PC-9 (cell line): ENCODE measurements around the gene JAK3. TPM values are rescaled to one million over a fixed set of nuclear protein-coding genes. Genes with fewer than 3 reads are reported as not detected.

ENCODE experiments used
- BruUV-seq: library from RNA; stranded (reverse); fragments of 400-500 nt; replicated peaks from 2 replicates; lab custom pipeline; 2021; lab: Mats Ljungman, UMichigan
- CTCF ChIA-PET: fragments of 300-600 bp; sonication (Branson Sonifier 250); formaldehyde crosslinking; loops from one replicate; lab custom pipeline; 2022; ENCODE audit warnings: antibody characterized with exemption; lab: Charles Lee
- POLR2A ChIA-PET: fragments of 300-600 bp; sonication (Branson Sonifier 250); formaldehyde crosslinking; loops from one replicate; lab custom pipeline; 2022; ENCODE audit warnings: antibody characterized with exemption; ENCODE audit not compliant: unreplicated experiment; lab: Charles Lee
- DNase-seq, 2 experiments: peaks; one replicate each; pipeline versions ENCODE4 v3.0.0 to v3.0.0-alpha.2; 2015 to 2022; ENCODE audit warnings: mixed read lengths in 1 of 2
- H2AFZ ChIP-seq: fragments of 200-600 bp; sonication (generic); 2 replicates; pipeline ENCODE4 v1.8.1; 2017; ENCODE audit warnings: antibody characterized with exemption
- H3F3A ChIP-seq: fragments of 200-600 bp; sonication (generic); 2 replicates; pipeline ENCODE4 v1.8.1; 2017; ENCODE audit warnings: antibody characterized with exemption, mild to moderate bottlenecking, low read depth; ENCODE audit not compliant: insufficient read depth
- H3K27ac ChIP-seq: fragments of 200-600 bp; sonication (generic); 2 replicates; pipeline ENCODE4 v1.6.1; 2016; ENCODE audit warnings: mixed run types
- H3K27me3 ChIP-seq: fragments of 200-600 bp; sonication (generic); 2 replicates; pipeline ENCODE4 v1.6.1; 2016; ENCODE audit warnings: low read depth, mixed run types; ENCODE audit not compliant: insufficient read depth
- H3K36me3 ChIP-seq: fragments of 200-600 bp; sonication (generic); 2 replicates; pipeline ENCODE4 v1.6.1; 2016; ENCODE audit warnings: low read depth, mixed run types
- H3K4me1 ChIP-seq: fragments of 200-600 bp; sonication (generic); replicated peaks from 2 replicates; pipeline ENCODE4 v1.6.1; 2016; ENCODE audit warnings: mixed run types; ENCODE audit not compliant: insufficient read depth
- H3K4me2 ChIP-seq: fragments of 200-600 bp; sonication (generic); 2 replicates; pipeline ENCODE4 v1.6.1; 2017; ENCODE audit warnings: mixed run types
- H3K4me3 ChIP-seq: fragments of 200-600 bp; sonication (generic); 2 replicates; pipeline ENCODE4 v1.6.1; 2016; ENCODE audit warnings: mixed run types
- H3K79me2 ChIP-seq: fragments of 200-600 bp; sonication (generic); 2 replicates; pipeline ENCODE4 v1.6.1; 2017; ENCODE audit warnings: low read depth, mixed run types
- H3K9me2 ChIP-seq: fragments of 200-600 bp; sonication (generic); 2 replicates; pipeline ENCODE4 v1.8.1; 2017; ENCODE audit warnings: mild to moderate bottlenecking; ENCODE audit not compliant: insufficient read depth
- H3K9me3 ChIP-seq: fragments of 200-600 bp; sonication (generic); 2 replicates; pipeline ENCODE4 v1.8.1; 2016; ENCODE audit warnings: low read depth; ENCODE audit not compliant: insufficient read depth
- H4K20me1 ChIP-seq: fragments of 200-600 bp; sonication (generic); 2 replicates; pipeline ENCODE4 v1.8.1; 2017; ENCODE audit not compliant: insufficient read depth
- EZH2 ChIP-seq: fragments of 200-600 bp; sonication (generic); IDR thresholded peaks from 2 replicates; pipeline ENCODE4 v1.8.0; 2017; ENCODE audit warnings: antibody characterized with exemption, low read depth
- intact Hi-C: fragments of 100-400 bp; cut with micrococcal nuclease; formaldehyde crosslinking; loops from one replicate; pipeline ENCODE4 v1.10.0; 2022; ENCODE audit not compliant: unreplicated experiment
- total RNA-seq: library from RNA; stranded (reverse); gene quantifications from 2 replicates; pipeline ENCODE4 v1.2.3, GENCODE V29; 2021
- TF ChIP-seq, protein P1 (sequence below): fragments of 200-600 bp; sonication (generic); conservative IDR thresholded peaks from 2 replicates; pipeline ENCODE4 v1.6.1; 2017; ENCODE audit warnings: mixed run types, antibody characterized with exemption, mild to moderate bottlenecking, moderate library complexity

Gene JAK3
- total RNA-seq, 1 experiment from 2014 or later = 13.5 TPM

DNA sequence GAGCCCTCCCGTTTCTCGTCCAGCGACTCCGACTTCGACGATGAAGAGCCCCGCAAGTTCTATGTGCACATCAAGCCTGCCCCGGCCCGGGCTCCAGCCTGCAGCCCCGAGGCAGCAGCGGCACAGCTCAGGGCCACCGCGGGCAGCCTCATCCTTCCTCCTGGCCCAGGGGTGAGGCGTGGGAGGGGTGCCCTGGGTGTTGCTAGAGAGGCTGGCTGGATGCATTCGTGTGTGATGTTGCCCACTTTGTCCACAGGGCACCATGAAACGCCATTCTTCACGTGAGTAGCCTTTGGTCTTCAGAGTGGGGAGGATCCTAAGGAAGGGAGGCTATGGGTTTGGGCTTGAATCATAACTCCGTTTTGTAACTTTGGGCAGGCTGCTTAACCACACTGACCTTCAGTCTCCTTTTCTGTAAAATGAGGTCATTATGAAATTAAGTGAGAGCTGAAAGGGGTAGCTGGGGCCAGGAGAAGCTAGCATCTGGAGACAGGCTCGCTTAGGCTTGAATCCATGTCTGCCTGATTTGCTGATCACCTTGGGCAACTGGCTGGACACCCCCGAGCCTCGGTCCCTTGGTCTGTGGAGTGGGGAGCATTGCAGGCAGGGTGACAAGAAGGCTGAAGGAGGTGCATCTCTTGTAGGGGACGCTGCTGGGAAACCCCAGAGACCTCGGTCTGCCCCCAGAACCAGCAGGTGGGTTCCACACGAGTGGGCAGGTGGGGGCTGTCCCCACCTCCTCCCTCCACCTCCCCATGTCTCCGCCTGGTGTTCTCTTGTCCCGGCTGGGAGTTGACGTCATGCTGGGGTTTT lies 71.6 kb downstream of the JAK3 start:
- no peak for TF ChIP-seq EZH2
- TF ChIP-seq, protein P1, sequence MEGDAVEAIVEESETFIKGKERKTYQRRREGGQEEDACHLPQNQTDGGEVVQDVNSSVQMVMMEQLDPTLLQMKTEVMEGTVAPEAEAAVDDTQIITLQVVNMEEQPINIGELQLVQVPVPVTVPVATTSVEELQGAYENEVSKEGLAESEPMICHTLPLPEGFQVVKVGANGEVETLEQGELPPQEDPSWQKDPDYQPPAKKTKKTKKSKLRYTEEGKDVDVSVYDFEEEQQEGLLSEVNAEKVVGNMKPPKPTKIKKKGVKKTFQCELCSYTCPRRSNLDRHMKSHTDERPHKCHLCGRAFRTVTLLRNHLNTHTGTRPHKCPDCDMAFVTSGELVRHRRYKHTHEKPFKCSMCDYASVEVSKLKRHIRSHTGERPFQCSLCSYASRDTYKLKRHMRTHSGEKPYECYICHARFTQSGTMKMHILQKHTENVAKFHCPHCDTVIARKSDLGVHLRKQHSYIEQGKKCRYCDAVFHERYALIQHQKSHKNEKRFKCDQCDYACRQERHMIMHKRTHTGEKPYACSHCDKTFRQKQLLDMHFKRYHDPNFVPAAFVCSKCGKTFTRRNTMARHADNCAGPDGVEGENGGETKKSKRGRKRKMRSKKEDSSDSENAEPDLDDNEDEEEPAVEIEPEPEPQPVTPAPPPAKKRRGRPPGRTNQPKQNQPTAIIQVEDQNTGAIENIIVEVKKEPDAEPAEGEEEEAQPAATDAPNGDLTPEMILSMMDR = no peak

DNA sequence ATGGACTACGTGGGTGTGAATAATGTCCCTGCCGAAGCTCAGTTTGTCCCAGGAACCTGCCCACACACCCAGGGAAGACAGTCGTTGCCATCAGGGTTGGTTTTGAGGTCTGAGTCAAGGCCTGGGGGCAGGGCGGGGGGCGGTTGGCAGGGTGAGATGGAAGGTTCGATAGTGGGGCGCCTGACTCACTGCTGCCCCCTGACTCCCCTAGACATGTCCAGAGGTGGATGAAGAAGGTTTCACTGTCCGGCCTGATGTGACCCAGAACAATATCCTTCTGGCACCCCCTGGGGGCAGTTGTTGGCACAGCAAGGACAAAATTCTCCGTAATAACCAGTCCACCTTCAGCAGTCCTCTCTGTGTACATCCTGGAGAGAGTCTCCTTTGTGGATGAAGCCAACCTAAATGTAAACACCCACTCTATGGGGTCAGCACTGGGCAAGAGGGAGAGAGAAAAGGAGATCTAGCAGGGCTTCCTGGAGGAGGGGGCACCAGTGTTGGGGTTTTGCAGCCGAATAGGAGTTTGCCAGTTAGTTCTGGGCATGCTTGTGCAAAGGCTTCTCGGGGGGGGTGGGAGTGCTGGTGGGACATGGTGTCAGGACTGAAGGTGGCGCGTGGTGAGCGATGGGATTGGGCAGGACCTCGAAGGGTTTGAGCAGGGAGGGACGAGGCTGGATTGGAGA lies 72.4 kb downstream of the JAK3 start:
- CTCF ChIA-PET = interaction anchor here (0.5 to 1.7 kb wide), 5 partner anchors 9 to 305 kb away, joined by 3 to 5 read pairs (median 5); no protein-coding TSS in a partner anchor
- H2AFZ ChIP-seq = no peak overlapping the region
- no TSS peak for BruUV-seq
- H3K4me1 ChIP-seq = peaks cover 18% of the 10 kb centered on the region
- no peaks in the 10 kb centered on the region for H3K9me3 ChIP-seq
- peaks cover 2% of the 10 kb centered on the region; the same call in 1 of the 2 replicates for H3K79me2 ChIP-seq
- no peak overlapping the region for H3K4me3 ChIP-seq
- no peaks in the 10 kb centered on the region for H3K9me2 ChIP-seq
- H3K4me2 ChIP-seq = no peak overlapping the region; the same call in 1 of the 2 replicates
- intact Hi-C loops = loop anchor here (5.0 kb wide), 1 partner anchor 308 kb away; no protein-coding TSS in a partner anchor
- H3F3A ChIP-seq = peaks cover 18% of the 10 kb centered on the region
- no peak overlapping the region for H3K27ac ChIP-seq
- H3K27me3 ChIP-seq = no peaks in the 10 kb centered on the region
- POLR2A ChIA-PET = no interaction called here
- DNase-seq = peak; percentile 57 to 70
- TF ChIP-seq, protein P1 = peak; percentile 93
- no peak for TF ChIP-seq EZH2
- no peaks in the 10 kb centered on the region for H4K20me1 ChIP-seq
- H3K36me3 ChIP-seq = no peaks in the 10 kb centered on the region

More for the DNA sequence above, 71.6 kb downstream of the JAK3 start:
- Histone ChIP-seq H3K27me3 (no peaks in the 10 kb centered on the region), H3K4me2 (peak overlapping the region; percentile 46), H3K4me1 (peaks cover 18% of the 10 kb centered on the region), H3K27ac (no peak overlapping the region), H4K20me1 (no peaks in the 10 kb centered on the region), H2AFZ (no peak overlapping the region), H3K9me2 (no peaks in the 10 kb centered on the region), H3K36me3 (no peaks in the 10 kb centered on the region), H3K9me3 (no peaks in the 10 kb centered on the region), H3K4me3 (no peak overlapping the region), H3K79me2 (peaks cover 8% of the 10 kb centered on the region; the same call in 1 of the 2 replicates), H3F3A (peaks cover 18% of the 10 kb centered on the region)
- ChIA-PET CTCF (interaction anchor here (0.9 to 1.7 kb wide), 2 partner anchors 10 to 265 kb away, joined by 3 read pairs; no protein-coding TSS in a partner anchor), POLR2A (no interaction called here)
- intact Hi-C loops = loop anchor here (5.0 kb wide), 1 partner anchor 309 kb away; no protein-coding TSS in a partner anchor
- peak in 1 of 2 experiments; percentile 55 for DNase-seq
- no TSS peak for BruUV-seq

Other genes with a start within 250 kb of the JAK3 start
- gene UNC13A, start 159.6 kb downstream of the JAK3 start, total RNA-seq = 0.17 and 0.20 TPM in 2 replicates
- gene MAP1S, start 128.5 kb downstream of the JAK3 start, total RNA-seq = 74.6 and 86.9 TPM in 2 replicates
- 34.8 and 36.5 TPM in 2 replicates for gene FCHO1, start 96.5 kb downstream of the JAK3 start, total RNA-seq
- gene B3GNT3, start 52.8 kb downstream of the JAK3 start, total RNA-seq = 47.7 and 65.9 TPM in 2 replicates
- gene INSL3, start 26.5 kb downstream of the JAK3 start, total RNA-seq = 3.2 and 4.0 TPM in 2 replicates
- gene RPL18A, start 11.9 kb upstream of the JAK3 start, total RNA-seq = 1,887 and 2,038 TPM in 2 replicates
- 0.18 TPM in 1 of 2 replicates, not detected in the other for gene SLC5A5, start 24.0 kb upstream of the JAK3 start, total RNA-seq
- gene CCDC124, start 85.0 kb upstream of the JAK3 start, total RNA-seq = 114 and 118 TPM in 2 replicates
- 0.09 TPM in 1 of 2 replicates, not detected in the other for gene KCNN1, start 119.1 kb upstream of the JAK3 start, total RNA-seq
- 15.5 and 20.6 TPM in 2 replicates for gene ARRDC2, start 160.2 kb upstream of the JAK3 start, total RNA-seq
- gene IL12RB1, start 239.0 kb upstream of the JAK3 start, total RNA-seq = 0.55 and 1.1 TPM in 2 replicates
- gene MAST3, start 249.8 kb upstream of the JAK3 start, total RNA-seq = 14.1 and 15.8 TPM in 2 replicates